Ectodermal cell (in vitro differentiated cells): ENCODE measurements around the gene DNAJC15.
A peak's percentile ranks its signal among the peaks of the same experiment; 100 is the strongest.
"Not testable (repeated sequence)": the region's sequence is repeated elsewhere in the genome, so short reads cannot be mapped to it uniquely, and the experiment has no call there.

Experiments used
- H3K27ac ChIP-seq: 2 replicates; pipeline ENCODE4 v1.7.0; 2013; ENCODE audit warnings: mild to moderate bottlenecking, low read depth, low read length; ENCODE audit not compliant: insufficient read depth, poor library complexity, severe bottlenecking
- H3K27me3 ChIP-seq: 2 replicates; pipeline ENCODE4 v1.7.0; 2013; ENCODE audit warnings: mild to moderate bottlenecking, low read length; ENCODE audit not compliant: insufficient read depth, control insufficient read depth, poor library complexity, severe bottlenecking
- H3K36me3 ChIP-seq: one replicate; pipeline ENCODE4 v1.7.0; 2013; ENCODE audit warnings: low read length; ENCODE audit not compliant: control insufficient read depth, insufficient read depth
- H3K4me1 ChIP-seq: one replicate; pipeline ENCODE4 v1.7.0; 2013; ENCODE audit warnings: low read length; ENCODE audit not compliant: control insufficient read depth, insufficient read depth
- H3K4me3 ChIP-seq: 2 replicates; pipeline ENCODE4 v1.7.0; 2013; ENCODE audit warnings: low read depth, low read length, control low read depth; ENCODE audit not compliant: insufficient read depth
- H3K9me3 ChIP-seq: 2 replicates; pipeline ENCODE4 v1.7.0; 2013; ENCODE audit warnings: mild to moderate bottlenecking, low read length, moderate library complexity; ENCODE audit not compliant: control insufficient read depth
- WGBS, 2 experiments: methylation state at CpG; one replicate each; pipeline ENCODE4 v1.1.7; 2013; ENCODE audit warnings: missing lambda C conversion rate in 2 of 2; 5-methylcytosine and 5-hydroxymethylcytosine counted together

The DNAJC15 gene

DNA sequence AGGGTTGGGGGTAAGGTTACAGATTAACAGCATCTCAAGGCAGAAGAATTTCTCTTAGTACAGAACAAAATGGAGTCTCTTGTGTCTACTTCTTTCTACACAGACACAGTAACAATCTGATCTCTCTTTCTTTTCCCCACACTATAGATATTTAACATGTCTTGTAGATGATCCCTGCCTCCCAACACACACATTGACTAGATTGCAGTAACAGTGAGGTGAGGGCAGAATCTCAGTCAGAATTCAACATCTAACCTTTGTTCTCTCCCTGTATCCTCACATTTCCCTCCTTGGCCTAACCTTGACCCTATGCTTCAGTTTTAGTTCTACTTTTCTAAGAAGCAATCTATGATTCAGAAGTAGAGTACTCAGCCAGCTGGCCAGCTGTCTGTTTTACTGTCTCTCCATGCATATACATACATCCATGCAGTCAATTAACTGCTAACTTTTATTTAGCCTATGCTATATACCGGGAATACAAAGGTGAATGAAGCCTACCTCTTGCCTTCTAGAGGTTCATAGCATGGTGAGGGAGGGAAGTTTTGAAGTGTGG, 18.1 kb downstream of the DNAJC15 start:
- WGBS, 2 experiments = 100% methylated on average over 1 of the region's 1 CpG
- Histone ChIP-seq H3K27ac (no peak overlapping the region), H3K9me3 (no peaks in the 10 kb centered on the region), H3K4me3 (no peak overlapping the region), H3K4me1 (peaks cover 6% of the 10 kb centered on the region), H3K36me3 (no peaks in the 10 kb centered on the region), H3K27me3 (no peaks in the 10 kb centered on the region)

DNA sequence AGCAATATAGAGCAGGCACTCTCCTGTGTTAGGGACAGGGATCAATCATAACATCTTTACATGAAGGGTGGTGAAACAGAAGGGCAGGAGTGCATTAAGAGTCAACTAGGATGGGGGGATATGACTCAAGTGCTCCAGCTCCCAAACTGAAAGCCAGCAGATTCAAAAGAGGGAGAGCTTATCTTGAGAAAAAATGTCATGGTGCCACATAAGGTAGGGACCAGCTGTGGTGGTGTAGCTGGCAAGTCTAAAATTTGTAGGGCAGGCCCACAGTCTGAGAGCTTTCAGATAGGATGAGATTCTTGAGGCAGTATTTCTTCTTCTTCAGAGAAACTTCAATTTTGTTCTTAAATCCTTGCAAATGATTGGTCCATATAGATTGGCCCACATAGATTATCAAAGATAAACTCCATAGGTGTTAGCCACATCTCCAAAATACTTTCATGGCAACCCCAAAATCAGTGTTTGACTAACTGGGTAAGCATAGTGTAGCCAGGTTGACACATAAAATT, 19.1 kb downstream of the DNAJC15 start:
- Histone ChIP-seq H3K27me3 (no peaks in the 10 kb centered on the region), H3K4me3 (no peak overlapping the region), H3K9me3 (no peaks in the 10 kb centered on the region), H3K27ac (no peak overlapping the region), H3K4me1 (no peaks in the 10 kb centered on the region), H3K36me3 (no peaks in the 10 kb centered on the region)

DNA sequence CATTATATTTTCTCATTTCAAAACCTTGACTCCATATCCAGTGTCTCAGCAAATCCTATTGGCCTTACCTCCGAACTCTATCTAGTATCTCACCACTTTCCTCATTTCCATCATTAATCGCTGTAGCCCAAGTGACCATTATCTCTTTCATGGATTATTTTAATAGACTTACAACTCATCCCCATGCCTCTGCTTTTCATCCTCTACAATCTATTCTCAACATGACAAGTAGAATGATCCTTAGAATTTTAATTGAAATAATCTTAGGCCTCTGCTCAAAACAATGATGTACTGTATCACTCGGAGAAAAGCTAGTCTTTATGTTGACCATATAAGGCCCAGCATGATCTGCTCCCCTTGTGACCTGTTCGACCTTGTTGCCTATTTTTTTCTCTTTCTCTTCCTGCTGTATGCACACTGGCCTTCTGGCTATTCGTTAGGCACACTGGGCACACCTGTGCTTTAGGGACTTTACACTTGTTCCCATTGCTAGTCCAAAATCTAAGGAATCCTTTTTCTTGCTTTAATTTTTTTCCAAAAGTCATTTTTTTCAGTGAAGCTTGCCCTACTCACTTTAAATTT, 21.4 kb downstream of the DNAJC15 start:
- H3K9me3 ChIP-seq = no peaks in the 10 kb centered on the region
- no peaks in the 10 kb centered on the region for H3K4me1 ChIP-seq
- no peaks in the 10 kb centered on the region for H3K27me3 ChIP-seq
- WGBS, 2 experiments = 90 to 92% methylated on average over 5 of the region's 5 CpGs
- H3K36me3 ChIP-seq = no peaks in the 10 kb centered on the region
- no peak overlapping the region for H3K4me3 ChIP-seq
- no peak overlapping the region for H3K27ac ChIP-seq

DNA sequence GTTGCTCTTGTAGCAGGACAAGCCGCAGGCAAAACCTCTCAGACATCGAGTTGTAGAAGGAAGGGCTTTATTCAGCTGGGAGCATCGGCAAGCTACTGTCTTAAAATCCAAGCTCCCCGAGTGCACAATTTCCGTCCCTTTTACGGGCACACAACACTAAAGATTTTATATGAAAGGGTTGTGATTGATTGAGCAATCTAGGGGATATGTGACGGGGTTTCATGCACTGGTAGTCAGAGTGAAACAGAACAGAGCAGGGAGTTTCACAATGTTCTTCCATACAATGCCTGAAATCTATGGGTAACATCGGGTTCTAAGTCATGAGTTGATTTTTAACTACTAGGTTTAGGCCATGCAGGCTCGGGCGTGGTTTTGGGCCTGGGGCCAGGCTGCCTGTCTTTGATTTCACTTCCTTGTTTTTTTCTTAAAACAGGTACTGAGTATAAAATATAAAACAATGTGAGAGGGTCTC, 22.0 kb downstream of the DNAJC15 start:
- not testable (repeated sequence) for H3K4me3 ChIP-seq, H3K27ac ChIP-seq

DNA sequence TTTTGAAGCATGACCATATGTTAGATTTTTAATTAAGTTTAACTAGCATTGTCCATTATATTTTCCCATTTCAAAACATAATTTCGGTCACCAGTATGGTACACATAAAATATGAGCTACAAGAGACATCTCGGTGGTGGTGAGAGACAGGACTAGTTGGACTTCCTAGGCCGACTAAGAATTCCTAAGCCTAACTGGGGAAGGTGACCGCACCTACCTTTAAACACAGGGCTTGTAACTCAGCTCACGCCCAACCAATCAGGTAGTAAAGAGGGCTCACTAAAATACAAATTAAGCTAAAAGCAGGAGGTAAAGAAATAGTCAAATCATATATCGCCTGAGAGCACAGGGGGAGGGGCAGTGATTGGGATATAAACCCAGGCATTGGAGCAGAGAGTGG, 22.9 kb downstream of the DNAJC15 start:
- no peaks in the 10 kb centered on the region for H3K9me3 ChIP-seq
- H3K27ac ChIP-seq = no peak overlapping the region
- 91 to 95% methylated on average over 5 to 6 of the region's 6 CpGs for WGBS, 2 experiments
- no peaks in the 10 kb centered on the region for H3K27me3 ChIP-seq
- H3K4me1 ChIP-seq = no peaks in the 10 kb centered on the region
- H3K36me3 ChIP-seq = no peaks in the 10 kb centered on the region
- H3K4me3 ChIP-seq = no peak overlapping the region

More for the DNA sequence above, 22.0 kb downstream of the DNAJC15 start:
- H3K27me3 ChIP-seq, H3K36me3 ChIP-seq, H3K9me3 ChIP-seq, H3K4me1 ChIP-seq: not testable (repeated sequence)
- 90 to 91% methylated on average over 8 to 10 of the region's 10 CpGs for WGBS, 2 experiments

DNA sequence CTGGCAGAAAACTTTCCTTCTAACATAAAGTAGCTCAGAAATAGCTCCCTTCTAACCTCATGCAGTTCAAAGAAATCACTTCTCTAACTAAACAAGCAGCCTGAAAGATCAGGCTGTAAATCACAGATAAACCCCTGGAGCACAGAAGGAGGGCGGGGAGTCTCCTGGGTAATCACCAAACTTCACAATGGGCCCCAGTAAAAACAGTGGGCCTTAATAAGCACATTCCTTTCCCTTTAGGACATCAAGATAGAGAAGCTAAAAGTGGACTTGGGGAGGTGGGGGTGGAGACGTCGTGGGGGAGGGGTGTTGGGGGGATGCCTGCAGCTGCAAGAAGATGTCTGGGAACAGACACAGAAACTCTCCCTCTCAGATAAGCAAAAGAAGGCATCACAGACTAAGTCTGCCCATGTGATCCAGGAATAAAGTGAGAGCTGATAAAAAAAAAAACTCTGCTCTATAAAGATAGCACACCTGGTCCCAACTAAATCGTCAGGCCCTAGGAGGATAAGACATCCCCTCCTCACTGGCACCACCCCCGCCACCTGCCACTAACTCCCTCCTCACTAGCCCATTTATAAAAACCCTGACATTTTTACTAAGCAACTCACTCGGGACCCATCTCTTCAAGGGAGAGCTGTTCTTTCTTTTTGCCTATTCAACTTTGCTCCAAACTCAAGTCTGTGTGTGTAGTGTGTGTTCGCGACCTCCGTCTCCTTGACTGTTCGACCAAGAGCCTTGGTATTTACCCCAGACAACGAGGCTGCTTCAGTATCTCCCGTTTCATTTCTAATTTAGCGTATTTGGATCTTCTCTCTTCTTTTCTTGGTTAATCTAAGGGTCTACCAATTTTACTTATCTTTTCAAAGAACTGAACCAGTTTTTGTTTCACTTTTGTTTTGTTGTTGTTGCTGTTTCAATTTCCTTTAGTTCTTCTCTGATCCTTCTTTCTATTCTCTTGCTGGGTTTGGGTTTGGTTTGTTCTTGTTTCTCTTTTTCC, 31.7 kb downstream of the DNAJC15 start:
- Histone ChIP-seq H3K27ac (peak overlapping the region; percentile 89), H3K4me3 (peak overlapping the region; percentile 4), H3K27me3 (no peaks in the 10 kb centered on the region), H3K9me3 (no peaks in the 10 kb centered on the region), H3K36me3 (no peaks in the 10 kb centered on the region), H3K4me1 (peaks cover 30% of the 10 kb centered on the region)
- 13 to 18% methylated on average over 12 to 13 of the region's 13 CpGs for WGBS, 2 experiments

DNA sequence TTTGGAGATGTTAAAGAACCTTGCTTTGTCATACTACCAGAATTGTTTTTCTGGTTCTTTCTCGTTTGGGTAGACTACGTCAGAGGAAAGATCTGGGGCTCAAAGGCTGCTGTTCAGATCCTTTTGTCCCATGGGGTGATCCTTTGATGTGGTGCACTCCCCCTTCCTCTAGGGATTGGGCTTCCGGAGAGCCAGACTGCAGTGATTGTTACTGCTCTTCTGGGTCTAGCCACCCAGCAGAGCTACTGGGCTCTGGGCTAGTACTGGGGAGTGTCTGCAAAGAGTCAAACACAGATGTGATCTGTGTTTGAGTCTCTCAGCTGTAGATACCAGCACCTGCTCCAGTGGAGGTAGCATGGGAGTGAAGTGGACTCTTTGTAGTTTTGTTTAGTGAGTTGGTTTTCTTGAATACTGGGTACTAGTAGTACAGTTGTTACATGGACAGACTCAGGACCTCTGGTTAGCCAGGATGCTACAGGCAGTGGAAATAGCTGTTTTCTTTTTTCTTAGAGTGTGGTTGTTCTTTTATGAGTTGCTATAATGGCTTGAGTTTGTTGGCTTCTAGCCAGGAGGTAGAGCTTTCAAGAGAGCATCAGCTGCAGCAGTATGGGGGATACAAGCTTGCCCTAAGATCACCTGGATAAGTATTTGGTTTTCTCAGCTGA, 34.4 kb downstream of the DNAJC15 start:
- Histone ChIP-seq H3K36me3 (no peaks in the 10 kb centered on the region), H3K9me3 (no peaks in the 10 kb centered on the region), H3K4me3 (no peak overlapping the region), H3K27ac (peak overlapping the region; percentile 4), H3K27me3 (no peaks in the 10 kb centered on the region), H3K4me1 (peaks cover 30% of the 10 kb centered on the region)
- WGBS, 2 experiments = 9 to 12% methylated on average over 3 of the region's 3 CpGs

DNA sequence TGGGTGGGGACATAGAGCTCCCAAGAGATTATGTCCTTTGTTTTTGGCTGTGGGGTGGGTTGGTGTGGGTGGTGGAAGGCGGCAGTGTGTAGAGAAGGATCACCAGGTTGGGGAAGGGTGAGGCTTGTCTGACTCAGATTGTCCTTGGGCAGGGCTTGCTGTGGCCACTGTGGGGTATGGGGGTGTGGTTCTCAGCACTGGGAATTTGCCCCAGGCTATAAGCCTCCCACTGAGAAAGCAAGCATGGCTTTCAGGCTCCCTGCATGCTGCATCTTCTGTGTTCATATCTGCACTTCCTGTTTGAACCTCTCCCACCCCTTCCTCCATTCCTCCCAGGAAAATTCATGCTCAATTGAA, 34.9 kb downstream of the DNAJC15 start:
- Histone ChIP-seq H3K27ac (no peak overlapping the region), H3K4me1 (peaks cover 30% of the 10 kb centered on the region), H3K27me3 (no peaks in the 10 kb centered on the region), H3K9me3 (no peaks in the 10 kb centered on the region), H3K4me3 (no peak overlapping the region), H3K36me3 (no peaks in the 10 kb centered on the region)
- WGBS, 2 experiments = 71 to 78% methylated on average over 1 of the region's 1 CpG

DNA sequence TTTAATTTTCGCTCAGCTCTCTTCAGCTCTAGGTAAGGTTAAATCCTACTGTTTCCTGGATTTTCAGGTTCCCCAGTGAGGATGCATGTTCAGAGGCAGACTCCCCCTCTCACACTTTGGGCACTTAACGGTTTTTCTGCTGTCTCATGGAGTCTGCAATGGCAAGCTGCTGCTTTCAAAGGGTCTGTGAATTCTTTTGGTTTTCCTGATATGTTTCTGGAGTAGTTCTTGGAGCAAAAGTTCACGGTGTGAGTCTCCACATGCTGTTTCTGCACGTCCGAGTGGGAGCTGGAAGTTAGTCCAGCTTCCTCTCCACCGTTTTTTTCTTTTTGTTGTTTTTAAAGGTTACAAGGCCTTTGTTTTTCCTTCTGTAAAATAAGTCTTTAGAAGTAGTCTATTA, 35.4 kb downstream of the DNAJC15 start:
- Histone ChIP-seq H3K27me3 (no peaks in the 10 kb centered on the region), H3K9me3 (no peaks in the 10 kb centered on the region), H3K27ac (no peak overlapping the region), H3K4me3 (no peak overlapping the region), H3K36me3 (no peaks in the 10 kb centered on the region), H3K4me1 (peaks cover 26% of the 10 kb centered on the region)
- WGBS, 2 experiments = 87 to 89% methylated on average over 6 of the region's 6 CpGs

DNA sequence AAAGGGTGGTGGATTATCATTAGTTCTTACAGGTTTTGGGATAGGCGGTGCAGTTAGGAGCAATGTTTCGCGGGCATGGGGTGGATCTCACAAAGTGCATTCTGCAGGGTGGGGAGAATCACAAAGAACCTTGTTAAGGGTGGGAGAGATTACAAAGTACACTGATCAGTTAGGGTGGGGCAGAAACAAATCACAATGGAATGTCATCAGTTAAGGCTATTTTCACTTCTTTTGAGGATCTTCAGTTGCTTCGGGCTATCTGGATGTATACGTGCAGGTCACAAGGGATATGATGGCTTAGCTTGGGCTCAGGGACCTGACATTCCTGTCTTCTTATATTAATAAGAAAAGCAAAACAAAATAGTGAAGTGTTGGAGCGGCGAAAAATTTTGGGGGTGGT, 36.4 kb downstream of the DNAJC15 start:
- peaks cover 28% of the 10 kb centered on the region for H3K4me1 ChIP-seq
- H3K9me3 ChIP-seq, H3K27ac ChIP-seq, H3K36me3 ChIP-seq, H3K27me3 ChIP-seq, H3K4me3 ChIP-seq: not testable (repeated sequence)
- WGBS, 2 experiments = 94% methylated on average over 7 of the region's 7 CpGs
